HCT116 (cell line): ENCODE results near the gene MAPRE3.

ENCODE experiments used
- CEBPB ChIP-seq: IDR thresholded peaks from 2 replicates; pipeline ENCODE4 v1.6.1; 2012; ENCODE audit warnings: low read depth
- EZH2 ChIP-seq: fragments of 200-600 bp; sonication (generic); IDR thresholded peaks from 2 replicates; pipeline ENCODE4 v1.6.1; 2017; ENCODE audit warnings: antibody characterized with exemption, mixed run types
- EZH2phosphoT487 ChIP-seq: fragments of 200-600 bp; IDR thresholded peaks from 2 replicates; pipeline ENCODE4 v1.6.1; 2018; ENCODE audit warnings: antibody characterized with exemption, borderline replicate concordance
- FOSL1 ChIP-seq: IDR thresholded peaks from 2 replicates; pipeline ENCODE4 v1.6.1; 2012; ENCODE audit warnings: low read depth
- POLR2A ChIP-seq: IDR thresholded peaks from 2 replicates; pipeline ENCODE4 v1.7.0; 2011; ENCODE audit warnings: borderline replicate concordance; ENCODE audit not compliant: insufficient read depth, insufficient read length; ENCODE audit errors: extremely low read depth
- POLR2AphosphoS5 ChIP-seq: IDR thresholded peaks from 2 replicates; pipeline ENCODE4 v1.6.1; 2011; ENCODE audit warnings: mild to moderate bottlenecking, low read depth, low read length, moderate library complexity
- RAD21 ChIP-seq: IDR thresholded peaks from 2 replicates; pipeline ENCODE4 v1.6.1; 2012; ENCODE audit warnings: low read depth, mild to moderate bottlenecking
- REST ChIP-seq: IDR thresholded peaks from 2 replicates; pipeline ENCODE4 v1.6.1; 2012; ENCODE audit warnings: low read depth
- SP1 ChIP-seq: IDR thresholded peaks from 2 replicates; pipeline ENCODE4 v1.6.1; 2012; ENCODE audit warnings: low read depth
- SRF ChIP-seq: IDR thresholded peaks from 2 replicates; pipeline ENCODE4 v1.6.1; 2012; ENCODE audit warnings: low read depth
- ZFX ChIP-seq: fragments of 450-650 bp; IDR thresholded peaks from 2 replicates; pipeline ENCODE4 v1.6.1; 2017
- TF ChIP-seq, protein P1 (sequence below), 3 experiments: fragments of 200-600 bp in 1 of 3; sonication (generic) in 1 of 3; IDR thresholded peaks in 2 of 3; conservative IDR thresholded peaks in 1 of 3; 2 replicates each; pipeline ENCODE4 v1.5.1; 2012 to 2017; ENCODE audit warnings: low read depth in 2 of 3, low read length in 2 of 3, antibody characterized with exemption in 1 of 3, borderline replicate concordance in 1 of 3, control low read depth in 1 of 3, mild to moderate bottlenecking in 1 of 3, mixed read lengths in 1 of 3, mixed run types in 1 of 3, moderate library complexity in 1 of 3; ENCODE audit not compliant: insufficient read depth in 1 of 3
- TF ChIP-seq, protein P2 (sequence below): IDR thresholded peaks from 2 replicates; pipeline ENCODE4 v1.6.1; 2012

DNA sequence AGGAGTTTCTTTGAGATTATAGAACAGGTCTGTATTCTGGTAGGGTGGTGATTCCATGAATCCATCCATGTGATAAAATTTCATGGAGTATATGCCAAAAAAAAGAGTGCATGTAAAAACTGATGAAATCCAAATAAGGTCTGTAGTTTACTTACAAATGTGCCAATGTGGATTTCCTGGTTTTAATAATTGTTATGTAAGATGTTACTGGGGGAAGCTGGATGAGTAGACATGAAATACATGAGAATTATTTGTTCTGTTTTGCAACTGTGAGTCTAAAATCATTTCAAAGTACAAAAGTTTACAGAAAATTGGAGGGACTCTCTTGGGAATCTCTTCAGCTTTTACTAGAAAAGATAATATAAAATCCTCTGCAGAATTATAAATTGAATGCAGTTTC, 38.6 kb downstream of the MAPRE3 start:
- TF ChIP-seq SP1: no peak
- TF ChIP-seq, protein P1, sequence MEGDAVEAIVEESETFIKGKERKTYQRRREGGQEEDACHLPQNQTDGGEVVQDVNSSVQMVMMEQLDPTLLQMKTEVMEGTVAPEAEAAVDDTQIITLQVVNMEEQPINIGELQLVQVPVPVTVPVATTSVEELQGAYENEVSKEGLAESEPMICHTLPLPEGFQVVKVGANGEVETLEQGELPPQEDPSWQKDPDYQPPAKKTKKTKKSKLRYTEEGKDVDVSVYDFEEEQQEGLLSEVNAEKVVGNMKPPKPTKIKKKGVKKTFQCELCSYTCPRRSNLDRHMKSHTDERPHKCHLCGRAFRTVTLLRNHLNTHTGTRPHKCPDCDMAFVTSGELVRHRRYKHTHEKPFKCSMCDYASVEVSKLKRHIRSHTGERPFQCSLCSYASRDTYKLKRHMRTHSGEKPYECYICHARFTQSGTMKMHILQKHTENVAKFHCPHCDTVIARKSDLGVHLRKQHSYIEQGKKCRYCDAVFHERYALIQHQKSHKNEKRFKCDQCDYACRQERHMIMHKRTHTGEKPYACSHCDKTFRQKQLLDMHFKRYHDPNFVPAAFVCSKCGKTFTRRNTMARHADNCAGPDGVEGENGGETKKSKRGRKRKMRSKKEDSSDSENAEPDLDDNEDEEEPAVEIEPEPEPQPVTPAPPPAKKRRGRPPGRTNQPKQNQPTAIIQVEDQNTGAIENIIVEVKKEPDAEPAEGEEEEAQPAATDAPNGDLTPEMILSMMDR (IDR thresholded peaks at IDR 0.05 in 2 of 3, conservative IDR thresholded peaks at IDR 0.05 in 1 of 3; ENCODE audit: borderline replicate concordance in 1 of 3, insufficient read depth in 1 of 3, low read depth in 2 of 3, low read length in 2 of 3): no peak
- TF ChIP-seq FOSL1: no peak
- no peak for TF ChIP-seq CEBPB
- TF ChIP-seq POLR2A: no peak
- TF ChIP-seq EZH2: no peak
- TF ChIP-seq RAD21: no peak
- TF ChIP-seq, protein P2, sequence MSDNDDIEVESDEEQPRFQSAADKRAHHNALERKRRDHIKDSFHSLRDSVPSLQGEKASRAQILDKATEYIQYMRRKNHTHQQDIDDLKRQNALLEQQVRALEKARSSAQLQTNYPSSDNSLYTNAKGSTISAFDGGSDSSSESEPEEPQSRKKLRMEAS: no peak
- no peak for TF ChIP-seq POLR2AphosphoS5
- no peak for TF ChIP-seq ZFX
- no peak for TF ChIP-seq REST
- TF ChIP-seq EZH2phosphoT487: no peak
- TF ChIP-seq SRF: no peak
